LNCaP clone FGC (cell line): ENCODE measurements around the gene ANAPC7.
"Not testable (repeated sequence)": the region's sequence is repeated elsewhere in the genome, so short reads cannot be mapped to it uniquely, and the experiment has no call there.

Experiments used
- DNase-seq: peaks from one replicate; pipeline ENCODE4 v3.0.0-alpha.2; 2011; ENCODE audit warnings: low read depth
- H3K4me3 ChIP-seq: 2 replicates; pipeline ENCODE4 v1.5.1; 2011; ENCODE audit warnings: mild to moderate bottlenecking, low read depth, low read length, control low read depth
- CTCF ChIP-seq: IDR thresholded peaks from 2 replicates; pipeline ENCODE4 v1.5.1; 2012; ENCODE audit warnings: mild to moderate bottlenecking; ENCODE audit not compliant: control insufficient read depth, insufficient read depth; ENCODE audit errors: extremely low read depth

The ANAPC7 gene

GRCh38 chr12:110345176-110345661 lies 58.3 kb downstream of the ANAPC7 start:
- peak; percentile 97 for DNase-seq
- peak overlapping the region; percentile 23; the same call in 1 of the 2 replicates for H3K4me3 ChIP-seq
- peak; percentile 18; the same call in 1 of the 2 replicates for TF ChIP-seq CTCF

GRCh38 chr12:110344657-110345056 lies 58.9 kb downstream of the ANAPC7 start:
- peak overlapping the region; percentile 23; the same call in 1 of the 2 replicates for H3K4me3 ChIP-seq
- no peak for DNase-seq
- no peak for TF ChIP-seq CTCF

- no peak for DNase-seq
- TF ChIP-seq CTCF = no peak
- H3K4me3 ChIP-seq = no peak overlapping the region
These were observed 59.6 kb downstream of the ANAPC7 start for GRCh38 chr12:110343736-110344555.

- TF ChIP-seq CTCF = no peak
- no peak overlapping the region for H3K4me3 ChIP-seq
- no peak for DNase-seq
These were observed 60.4 kb downstream of the ANAPC7 start for GRCh38 chr12:110343114-110343513.

- no peak for DNase-seq
- no peak overlapping the region for H3K4me3 ChIP-seq
- TF ChIP-seq CTCF = no peak
These were observed 61.4 kb downstream of the ANAPC7 start for GRCh38 chr12:110342157-110342556.

GRCh38 chr12:110340706-110341105 lies 62.8 kb downstream of the ANAPC7 start:
- no peak overlapping the region for H3K4me3 ChIP-seq
- TF ChIP-seq CTCF = no peak
- DNase-seq = no peak

GRCh38 chr12:110340261-110340660 lies 63.2 kb downstream of the ANAPC7 start:
- not testable (repeated sequence) for H3K4me3 ChIP-seq, DNase-seq
